Measurements from ENCODE around the gene XCL1. TPM values are rescaled to one million over a fixed set of nuclear protein-coding genes. Genes with fewer than 3 reads are reported as not detected.

Gene XCL1
- total RNA-seq, 1 experiment from 2014 or later = 0.26 TPM

GRCh38 chr1:168572633-168573032 is 3.8 kb upstream of the XCL1 start:
- peaks cover 0 to 1% (median 0%) of the 10 kb centered on the region in 3 experiments; a peak in 1 of 7 replicates for H3K36me3 Mint-ChIP-seq (ENCODE audit: insufficient read depth in 1 of 3, low read depth in 3 of 3)
- H2BK5ac ChIP-seq (ENCODE audit: insufficient read length, low read length) = no peak overlapping the region
- no peak overlapping the region for H2BK12ac ChIP-seq (ENCODE audit: insufficient read length, low read depth, low read length)
- H3K23me2 ChIP-seq (ENCODE audit: insufficient read length, low read depth, low read length, poor library complexity, severe bottlenecking) = no peaks in the 10 kb centered on the region
- H3K14ac ChIP-seq (ENCODE audit: insufficient read depth, low read length) = no peak overlapping the region
- no peak overlapping the region for H3K56ac ChIP-seq (ENCODE audit: insufficient read length, low read depth, low read length)
- peaks cover 15 to 24% of the 10 kb centered on the region in 2 experiments for H3K4me1 Mint-ChIP-seq
- no peak overlapping the region for H3K4me2 ChIP-seq (ENCODE audit: insufficient read depth, insufficient read length, low read length)
- H3K79me1 ChIP-seq (ENCODE audit: insufficient read depth, low read depth, low read length, poor library complexity, severe bottlenecking) = no peaks in the 10 kb centered on the region
- no peaks in the 10 kb centered on the region for H3K9me3 Mint-ChIP-seq
- no peak overlapping the region for H3K4ac ChIP-seq (ENCODE audit: low read depth, low read length)
- H2AFZ ChIP-seq (ENCODE audit: low read length) = no peak overlapping the region
- TF ChIP-seq CTCF (conservative IDR thresholded peaks at IDR 0.05) = no peak
- no peak overlapping the region for H3K9ac ChIP-seq (ENCODE audit: extremely low read depth, insufficient read length, low read length)
- no peak overlapping the region for H2BK20ac ChIP-seq (ENCODE audit: low read depth, low read length, poor library complexity, severe bottlenecking)
- no peak overlapping the region for H3K4me3 Mint-ChIP-seq
- H4K91ac ChIP-seq (ENCODE audit: insufficient read length, low read depth, low read length) = no peak overlapping the region
- no peak overlapping the region for H2BK15ac ChIP-seq (ENCODE audit: low read depth, low read length)
- no peak for DNase-seq
- H4K5ac ChIP-seq (ENCODE audit: insufficient read length, low read depth, low read length) = no peak overlapping the region
- no peak overlapping the region for H2AK5ac ChIP-seq (ENCODE audit: insufficient read length, low read length)
- no peaks in the 10 kb centered on the region for H3K9me3 ChIP-seq (ENCODE audit: control insufficient read depth, low read depth, low read length)
- no peak overlapping the region for H3K18ac ChIP-seq (ENCODE audit: insufficient read length, low read depth, low read length)
- H3T11ph ChIP-seq (ENCODE audit: low read length) = no peak overlapping the region
- WGBS (ENCODE audit: extremely low coverage, insufficient read length, low lambda C conversion rate) = no CpG with 5 or more reads among the region's 3 CpGs
- no peaks in the 10 kb centered on the region for H3K27me3 ChIP-seq (ENCODE audit: insufficient read depth, low read length)
- H3K27me3 Mint-ChIP-seq (ENCODE audit: low read depth) = no peaks in the 10 kb centered on the region
- H3K4me1 ChIP-seq (ENCODE audit: insufficient read depth, low read length) = peaks cover 6% of the 10 kb centered on the region; the same call in 1 of the 2 replicates
- no peak overlapping the region for H2BK120ac ChIP-seq (ENCODE audit: low read depth, low read length, poor library complexity, severe bottlenecking)
- no peak overlapping the region for H3K27ac Mint-ChIP-seq
- no peaks in the 10 kb centered on the region for H3K79me2 ChIP-seq (ENCODE audit: insufficient read depth, low read length)
- H4K8ac ChIP-seq (replicated peaks; ENCODE audit: insufficient read length, low read depth, low read length) = no peak overlapping the region
- H4K20me1 ChIP-seq (ENCODE audit: control insufficient read depth, insufficient read depth, insufficient read length) = no peaks in the 10 kb centered on the region
- no peak overlapping the region for H3K27ac ChIP-seq (ENCODE audit: insufficient read length, low read depth, low read length)
- H3K23ac ChIP-seq (ENCODE audit: insufficient read length, low read depth, low read length) = no peak overlapping the region
